Activated naive CD4-positive, alpha-beta T cell treated with anti-CD3 and anti-CD28 coated beads, Interleukin-2, amount 10 ng/mL, durations not matched to agents 7 days and 5 days (primary cell): ENCODE results near the gene REPS2.
"Not testable (repeated sequence)": the region's sequence is repeated elsewhere in the genome, so short reads cannot be mapped to it uniquely, and the experiment has no call there.

Experiments
- CTCF ChIA-PET: fragments of 350-600 bp; sonication (Branson Sonifier 250); formaldehyde crosslinking; loops from one replicate; lab custom pipeline; 2021; ENCODE audit warnings: antibody characterized with exemption; lab: Charles Lee
- DNase-seq: peaks from one replicate; pipeline ENCODE4 v3.0.0-alpha.2; 2020
- H3K27ac Mint-ChIP-seq: one replicate; pipeline ENCODE4 v1.8.0; 2021; ENCODE audit warnings: mild to moderate bottlenecking, moderate library complexity, mixed read lengths
- H3K27me3 Mint-ChIP-seq: one replicate; pipeline ENCODE4 v1.8.0; 2021; ENCODE audit warnings: mild to moderate bottlenecking, mixed read lengths
- H3K36me3 Mint-ChIP-seq: one replicate; pipeline ENCODE4 v1.8.0; 2021; ENCODE audit warnings: mixed read lengths
- H3K4me1 Mint-ChIP-seq: one replicate; pipeline ENCODE4 v1.8.0; 2021; ENCODE audit warnings: mixed read lengths
- H3K4me3 Mint-ChIP-seq: one replicate; pipeline ENCODE4 v1.8.0; 2021; ENCODE audit warnings: mild to moderate bottlenecking, moderate library complexity, mixed read lengths
- H3K9me3 Mint-ChIP-seq: one replicate; pipeline ENCODE4 v1.8.0; 2021; ENCODE audit warnings: mixed read lengths

Gene REPS2

DNA sequence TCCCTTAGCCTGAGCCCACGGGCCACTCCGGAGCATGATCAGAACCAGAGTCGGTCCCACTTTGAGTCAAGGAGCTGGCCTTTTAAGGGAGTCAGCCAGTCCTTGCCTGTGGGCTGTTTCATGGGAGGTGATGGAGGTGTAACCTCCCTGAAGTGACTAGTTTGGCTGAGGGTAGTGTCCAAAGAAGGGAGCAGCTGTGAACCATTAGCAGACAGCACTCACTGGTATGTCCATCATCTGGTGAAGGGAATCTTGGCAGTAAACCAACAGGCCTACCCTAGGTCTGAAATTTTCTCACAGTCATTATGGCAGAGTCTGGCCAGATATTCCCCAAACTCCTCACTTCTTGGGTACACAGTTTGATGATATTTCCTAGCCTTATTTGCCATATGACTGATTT, 12.3 kb upstream of the REPS2 start:
- H3K4me1 Mint-ChIP-seq: no peaks in the 10 kb centered on the region
- CTCF ChIA-PET: no interaction called here
- DNase-seq: no peak
- no peak overlapping the region for H3K4me3 Mint-ChIP-seq
- H3K27me3 Mint-ChIP-seq: no peaks in the 10 kb centered on the region
- no peak overlapping the region for H3K27ac Mint-ChIP-seq
- H3K9me3 Mint-ChIP-seq: no peaks in the 10 kb centered on the region
- no peaks in the 10 kb centered on the region for H3K36me3 Mint-ChIP-seq

GRCh38 chrX:16946971-16947562, 609 bp downstream of the REPS2 start:
- peak; percentile 23 for DNase-seq
- Mint-ChIP-seq H3K4me3 (peak overlapping the region; percentile 71), H3K36me3 (no peaks in the 10 kb centered on the region), H3K9me3 (no peaks in the 10 kb centered on the region), H3K27ac (peak overlapping the region; percentile 83), H3K27me3 (peaks cover 19% of the 10 kb centered on the region), H3K4me1 (peaks cover 2% of the 10 kb centered on the region)
- CTCF ChIA-PET: interaction anchor here (1.1 kb wide), 1 partner anchor 60 kb away, joined by 3 read pairs; no protein-coding TSS in a partner anchor

DNA sequence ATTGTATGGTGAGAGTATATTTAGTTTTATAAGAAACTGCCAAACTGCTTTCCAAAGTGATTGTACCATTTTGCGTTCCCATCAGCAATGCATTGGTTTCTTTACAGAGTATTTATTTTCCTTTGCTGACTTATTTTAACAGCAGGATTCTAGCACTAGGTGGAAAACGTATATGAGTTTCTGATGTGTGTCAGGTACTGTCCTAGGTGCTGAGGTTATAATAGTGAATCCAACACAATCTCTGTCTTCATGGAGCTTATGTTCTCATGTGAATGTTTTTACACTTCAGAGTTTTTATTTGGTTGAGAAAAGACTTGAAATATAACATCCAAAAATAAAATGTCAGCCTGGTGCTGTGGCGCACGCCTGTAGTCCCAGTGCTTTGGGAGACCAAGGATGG, 4.0 kb downstream of the REPS2 start:
- CTCF ChIA-PET: no interaction called here
- no peaks in the 10 kb centered on the region for H3K9me3 Mint-ChIP-seq
- H3K4me1 Mint-ChIP-seq: peaks cover 2% of the 10 kb centered on the region
- H3K27ac Mint-ChIP-seq: no peak overlapping the region
- no peaks in the 10 kb centered on the region for H3K36me3 Mint-ChIP-seq
- H3K4me3 Mint-ChIP-seq: no peak overlapping the region
- no peak for DNase-seq
- H3K27me3 Mint-ChIP-seq: peaks cover 20% of the 10 kb centered on the region

DNA sequence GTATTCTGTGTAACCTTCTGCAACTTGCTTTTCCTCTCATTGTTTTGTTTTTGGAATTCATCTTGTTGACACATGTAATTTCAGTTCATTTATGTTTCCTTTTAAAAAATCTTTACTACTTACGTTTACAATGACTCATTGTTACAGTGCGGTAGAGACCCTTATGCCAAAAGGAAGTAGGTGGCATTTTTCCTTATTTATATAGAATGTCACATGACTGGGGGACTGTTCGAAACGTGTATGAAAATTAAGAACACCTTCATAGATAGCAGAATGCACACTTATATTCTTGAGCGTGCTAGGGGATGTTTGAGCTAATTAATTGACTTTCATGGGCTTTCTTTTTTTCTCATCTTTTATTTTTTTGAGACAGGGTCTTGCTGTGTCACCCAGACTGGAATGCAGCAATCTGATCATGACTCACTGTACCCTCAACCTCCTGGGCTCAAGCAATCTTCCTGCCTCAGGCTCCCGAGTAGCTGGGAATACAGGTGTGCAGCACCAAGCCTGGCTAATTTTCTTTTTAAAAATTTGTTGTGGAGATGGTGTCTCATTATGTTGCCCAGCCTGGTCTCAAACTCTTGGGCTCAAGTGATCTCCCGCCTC, 7.3 kb downstream of the REPS2 start:
- H3K4me3 Mint-ChIP-seq: no peak overlapping the region
- peaks cover 5% of the 10 kb centered on the region for H3K27me3 Mint-ChIP-seq
- no peaks in the 10 kb centered on the region for H3K36me3 Mint-ChIP-seq
- no peak for DNase-seq
- no peaks in the 10 kb centered on the region for H3K9me3 Mint-ChIP-seq
- no peak overlapping the region for H3K27ac Mint-ChIP-seq
- CTCF ChIA-PET: no interaction called here
- H3K4me1 Mint-ChIP-seq: no peaks in the 10 kb centered on the region

- Mint-ChIP-seq H3K9me3 (no peaks in the 10 kb centered on the region), H3K36me3 (no peaks in the 10 kb centered on the region), H3K4me3 (no peak overlapping the region), H3K27me3 (peaks cover 5% of the 10 kb centered on the region), H3K27ac (no peak overlapping the region), H3K4me1 (no peaks in the 10 kb centered on the region)
- CTCF ChIA-PET: no interaction called here
- DNase-seq: no peak
Observed at GRCh38 chrX:16957751-16958150, 11.3 kb downstream of the REPS2 start.

- H3K9me3 Mint-ChIP-seq: no peaks in the 10 kb centered on the region
- peaks cover 5% of the 10 kb centered on the region for H3K27me3 Mint-ChIP-seq
- H3K36me3 Mint-ChIP-seq: no peaks in the 10 kb centered on the region
- no peak for DNase-seq
- H3K27ac Mint-ChIP-seq: no peak overlapping the region
- H3K4me3 Mint-ChIP-seq: no peak overlapping the region
- no peaks in the 10 kb centered on the region for H3K4me1 Mint-ChIP-seq
- CTCF ChIA-PET: no interaction called here
Observed at GRCh38 chrX:16958356-16958755, 11.9 kb downstream of the REPS2 start.

DNA sequence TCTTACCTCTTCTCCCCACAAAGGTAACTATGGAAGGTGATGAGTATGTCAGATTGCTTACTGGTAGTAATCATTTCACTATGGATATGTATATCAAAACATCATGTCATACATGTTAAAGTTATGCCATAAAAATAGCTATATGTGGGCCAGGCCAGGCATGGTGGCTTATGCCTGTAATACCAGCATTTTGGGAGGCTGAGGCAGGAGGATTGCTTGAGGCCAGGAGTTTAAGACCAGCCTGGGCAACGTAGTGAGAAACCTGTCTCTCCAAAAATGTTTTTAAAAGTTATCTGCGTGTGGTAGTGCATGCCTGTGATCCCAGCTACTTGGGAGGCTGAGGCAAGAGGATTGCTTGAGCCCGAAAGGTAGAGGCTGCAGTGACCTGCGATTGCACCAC, 16.2 kb downstream of the REPS2 start:
- H3K27ac Mint-ChIP-seq, H3K4me3 Mint-ChIP-seq, CTCF ChIA-PET, H3K36me3 Mint-ChIP-seq, H3K4me1 Mint-ChIP-seq, H3K27me3 Mint-ChIP-seq, H3K9me3 Mint-ChIP-seq, DNase-seq: not testable (repeated sequence)

DNA sequence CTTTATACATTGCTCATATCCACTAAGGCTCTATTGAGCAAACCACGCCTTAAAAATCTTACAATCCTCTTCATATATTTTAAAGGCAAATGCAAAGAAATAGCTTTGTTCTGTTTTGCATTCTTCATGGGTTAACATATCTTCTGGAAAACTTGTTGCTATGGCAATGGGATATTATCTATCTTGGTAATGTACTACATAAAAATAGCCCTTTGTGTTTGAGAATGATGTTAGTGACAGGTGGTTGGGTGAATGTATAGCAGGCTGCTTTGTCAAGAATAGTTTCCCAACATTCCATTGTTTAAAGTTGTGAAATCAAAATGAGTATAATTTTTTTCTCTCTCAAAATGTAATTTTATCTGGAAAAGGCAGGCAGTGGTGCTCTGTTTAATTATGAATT, 16.8 kb downstream of the REPS2 start:
- no peak for DNase-seq
- Mint-ChIP-seq H3K27ac (no peak overlapping the region), H3K4me3 (no peak overlapping the region), H3K4me1 (no peaks in the 10 kb centered on the region), H3K27me3 (no peaks in the 10 kb centered on the region), H3K9me3 (no peaks in the 10 kb centered on the region), H3K36me3 (no peaks in the 10 kb centered on the region)
- CTCF ChIA-PET: no interaction called here

- H3K36me3 Mint-ChIP-seq, CTCF ChIA-PET, H3K27ac Mint-ChIP-seq, H3K27me3 Mint-ChIP-seq, H3K4me1 Mint-ChIP-seq, DNase-seq, H3K9me3 Mint-ChIP-seq, H3K4me3 Mint-ChIP-seq: not testable (repeated sequence)
Observed at GRCh38 chrX:16964976-16965375, 18.5 kb downstream of the REPS2 start.

GRCh38 chrX:16966752-16967448, 20.4 kb downstream of the REPS2 start:
- no peak overlapping the region for H3K27ac Mint-ChIP-seq
- H3K27me3 Mint-ChIP-seq: no peaks in the 10 kb centered on the region

GRCh38 chrX:16968753-16969152, 22.3 kb downstream of the REPS2 start:
- CTCF ChIA-PET, H3K9me3 Mint-ChIP-seq, H3K4me1 Mint-ChIP-seq, H3K27me3 Mint-ChIP-seq, DNase-seq, H3K27ac Mint-ChIP-seq, H3K36me3 Mint-ChIP-seq, H3K4me3 Mint-ChIP-seq: not testable (repeated sequence)

More at GRCh38 chrX:16966752-16967448, 20.4 kb downstream of the REPS2 start:
- no peaks in the 10 kb centered on the region for H3K4me1 Mint-ChIP-seq
- no peak overlapping the region for H3K4me3 Mint-ChIP-seq
- DNase-seq: no peak
- no peaks in the 10 kb centered on the region for H3K9me3 Mint-ChIP-seq
- H3K36me3 Mint-ChIP-seq: no peaks in the 10 kb centered on the region
- CTCF ChIA-PET: no interaction called here

DNA sequence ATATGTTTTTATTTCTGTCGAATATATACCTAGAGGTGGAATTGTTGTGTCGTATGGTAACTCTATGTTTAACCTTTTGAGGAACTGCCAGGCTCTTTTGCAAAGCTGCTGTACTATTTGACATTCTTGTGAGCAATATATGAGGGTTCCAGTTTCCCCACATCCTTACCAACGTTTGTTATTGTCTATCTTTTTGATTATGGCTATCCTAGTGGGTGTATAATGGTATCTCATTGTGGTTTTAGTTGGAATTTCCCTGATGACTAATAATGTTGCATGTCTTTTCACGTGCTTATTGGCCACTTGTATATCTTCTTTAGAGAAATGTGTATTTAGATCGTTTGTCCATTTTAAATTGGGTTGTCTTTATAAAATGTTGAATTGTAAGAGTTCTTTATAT, 24.5 kb downstream of the REPS2 start:
- Mint-ChIP-seq H3K4me1 (no peaks in the 10 kb centered on the region), H3K27ac (no peak overlapping the region), H3K36me3 (no peaks in the 10 kb centered on the region), H3K27me3 (no peaks in the 10 kb centered on the region), H3K9me3 (no peaks in the 10 kb centered on the region), H3K4me3 (no peak overlapping the region)
- DNase-seq: no peak
- CTCF ChIA-PET: no interaction called here

GRCh38 chrX:16971694-16972093, 25.2 kb downstream of the REPS2 start:
- Mint-ChIP-seq H3K27me3 (no peaks in the 10 kb centered on the region), H3K9me3 (no peaks in the 10 kb centered on the region), H3K4me1 (no peaks in the 10 kb centered on the region), H3K27ac (no peak overlapping the region), H3K4me3 (no peak overlapping the region), H3K36me3 (no peaks in the 10 kb centered on the region)
- DNase-seq: no peak
- CTCF ChIA-PET: no interaction called here

GRCh38 chrX:16975233-16975632, 28.8 kb downstream of the REPS2 start:
- no peaks in the 10 kb centered on the region for H3K36me3 Mint-ChIP-seq
- CTCF ChIA-PET: no interaction called here
- no peaks in the 10 kb centered on the region for H3K4me1 Mint-ChIP-seq
- H3K4me3 Mint-ChIP-seq: no peak overlapping the region
- H3K9me3 Mint-ChIP-seq: no peaks in the 10 kb centered on the region
- no peak overlapping the region for H3K27ac Mint-ChIP-seq
- H3K27me3 Mint-ChIP-seq: no peaks in the 10 kb centered on the region
- DNase-seq: no peak

- no peak for DNase-seq
- CTCF ChIA-PET: no interaction called here
- no peaks in the 10 kb centered on the region for H3K4me1 Mint-ChIP-seq
- H3K4me3 Mint-ChIP-seq: no peak overlapping the region
- H3K9me3 Mint-ChIP-seq: no peaks in the 10 kb centered on the region
- no peaks in the 10 kb centered on the region for H3K36me3 Mint-ChIP-seq
- H3K27ac Mint-ChIP-seq: no peak overlapping the region
- H3K27me3 Mint-ChIP-seq: no peaks in the 10 kb centered on the region
Observed at GRCh38 chrX:16977771-16978170, 31.3 kb downstream of the REPS2 start.
